GM21528 (cell line): Measurements from ENCODE around the gene CMTM8.
"Not testable (repeated sequence)": the region's sequence is repeated elsewhere in the genome, so short reads cannot be mapped to it uniquely, and the experiment has no call there.

Experiments
- ATAC-seq: cut with Tn5 transposase; IDR thresholded peaks from one replicate; pipeline ENCODE4 v1.9.1; 2021; ENCODE audit warnings: mild to moderate bottlenecking, moderate library complexity; ENCODE audit not compliant: unreplicated experiment, low FRiP score

CMTM8 gene

GRCh38 chr3:32226875-32227500 lies 11.5 kb upstream of the CMTM8 start:
- no peak for ATAC-seq

- ATAC-seq, result not testable (repeated sequence)
These were observed 9.7 kb upstream of the CMTM8 start for GRCh38 chr3:32228743-32229142.

GRCh38 chr3:32229565-32229964 lies 8.9 kb upstream of the CMTM8 start:
- no peak for ATAC-seq

GRCh38 chr3:32236377-32236776 lies 2.1 kb upstream of the CMTM8 start:
- ATAC-seq, result no peak

- ATAC-seq, result no peak
These were observed 619 bp upstream of the CMTM8 start for GRCh38 chr3:32237670-32238452.

GRCh38 chr3:32239307-32240158 lies 1.1 kb downstream of the CMTM8 start:
- ATAC-seq, result no peak

- no peak for ATAC-seq
These were observed 1.7 kb downstream of the CMTM8 start for GRCh38 chr3:32240159-32240545.

- no peak for ATAC-seq
These were observed 2.6 kb downstream of the CMTM8 start for GRCh38 chr3:32241100-32241499.

- no peak for ATAC-seq
These were observed 5.0 kb downstream of the CMTM8 start for GRCh38 chr3:32243519-32243918.

GRCh38 chr3:32245200-32245599 lies 6.7 kb downstream of the CMTM8 start:
- ATAC-seq, result no peak

GRCh38 chr3:32246079-32246675 lies 7.7 kb downstream of the CMTM8 start:
- no peak for ATAC-seq

GRCh38 chr3:32249184-32249782 lies 10.8 kb downstream of the CMTM8 start:
- no peak for ATAC-seq

- ATAC-seq, result no peak
These were observed 15.8 kb downstream of the CMTM8 start for GRCh38 chr3:32254268-32254667.

GRCh38 chr3:32255345-32255744 lies 16.9 kb downstream of the CMTM8 start:
- no peak for ATAC-seq

GRCh38 chr3:32256206-32256605 lies 17.7 kb downstream of the CMTM8 start:
- ATAC-seq, result no peak

- no peak for ATAC-seq
These were observed 18.6 kb downstream of the CMTM8 start for GRCh38 chr3:32257042-32257441.

GRCh38 chr3:32257641-32258438 lies 19.4 kb downstream of the CMTM8 start:
- ATAC-seq, result no peak

GRCh38 chr3:32258869-32259268 lies 20.4 kb downstream of the CMTM8 start:
- ATAC-seq, result no peak

GRCh38 chr3:32261545-32261944 lies 23.1 kb downstream of the CMTM8 start:
- ATAC-seq, result no peak

GRCh38 chr3:32262201-32262600 lies 23.7 kb downstream of the CMTM8 start:
- no peak for ATAC-seq
